ENCODE measurements around the gene SYT13. TPM values are rescaled to one million over a fixed set of nuclear protein-coding genes. Genes with fewer than 3 reads are reported as not detected.

SYT13 gene
- total RNA-seq, 1 experiment from 2014 or later = 4.3 TPM

GRCh38 chr11:45267652-45268299 lies 18.4 kb downstream of the SYT13 start:
- no peak overlapping the region for H3K4ac ChIP-seq (ENCODE audit: low read depth, low read length)
- H3K27ac Mint-ChIP-seq = no peak overlapping the region
- no peaks in the 10 kb centered on the region for H3K27me3 ChIP-seq (ENCODE audit: insufficient read depth, low read length)
- no peak overlapping the region for H3K18ac ChIP-seq (ENCODE audit: insufficient read length, low read depth, low read length)
- no peak overlapping the region for H2BK20ac ChIP-seq (ENCODE audit: low read depth, low read length, poor library complexity, severe bottlenecking)
- no peak for DNase-seq
- no peaks in the 10 kb centered on the region for H3K23me2 ChIP-seq (ENCODE audit: insufficient read length, low read depth, low read length, poor library complexity, severe bottlenecking)
- no peak overlapping the region for H2AK5ac ChIP-seq (ENCODE audit: insufficient read length, low read length)
- no peaks in the 10 kb centered on the region for H3K9me3 Mint-ChIP-seq
- H2BK15ac ChIP-seq (ENCODE audit: low read depth, low read length) = no peak overlapping the region
- no peak overlapping the region for H4K8ac ChIP-seq (replicated peaks; ENCODE audit: insufficient read length, low read depth, low read length)
- no peak overlapping the region for H3K27ac ChIP-seq (ENCODE audit: insufficient read length, low read depth, low read length)
- H2BK5ac ChIP-seq (ENCODE audit: insufficient read length, low read length) = no peak overlapping the region
- no peaks in the 10 kb centered on the region for H3K9me3 ChIP-seq (ENCODE audit: control insufficient read depth, low read depth, low read length)
- H3K4me3 Mint-ChIP-seq = no peak overlapping the region
- H3K23ac ChIP-seq (ENCODE audit: insufficient read length, low read depth, low read length) = no peak overlapping the region
- H4K5ac ChIP-seq (ENCODE audit: insufficient read length, low read depth, low read length) = no peak overlapping the region
- no peaks in the 10 kb centered on the region for H3K36me3 Mint-ChIP-seq (ENCODE audit: insufficient read depth in 1 of 3, low read depth in 3 of 3)
- no peak overlapping the region for H3K9ac ChIP-seq (ENCODE audit: extremely low read depth, insufficient read length, low read length)
- no peak overlapping the region for H2AFZ ChIP-seq (ENCODE audit: low read length)
- H2BK12ac ChIP-seq (ENCODE audit: insufficient read length, low read depth, low read length) = no peak overlapping the region
- no peaks in the 10 kb centered on the region for H4K20me1 ChIP-seq (ENCODE audit: control insufficient read depth, insufficient read depth, insufficient read length)
- no peak overlapping the region for H3K4me2 ChIP-seq (ENCODE audit: insufficient read depth, insufficient read length, low read length)
- H3T11ph ChIP-seq (ENCODE audit: low read length) = no peak overlapping the region
- WGBS (ENCODE audit: extremely low coverage, insufficient read length, low lambda C conversion rate) = no CpG with 5 or more reads among the region's 13 CpGs
- no peaks in the 10 kb centered on the region for H3K4me1 ChIP-seq (ENCODE audit: insufficient read depth, low read length)
- peaks cover 29% of the 10 kb centered on the region for H3K27me3 Mint-ChIP-seq (ENCODE audit: low read depth)
- H3K4me1 Mint-ChIP-seq = peaks cover 0 to 4% of the 10 kb centered on the region in 2 experiments; a peak in 2 of 4 replicates
- no peak for TF ChIP-seq CTCF (conservative IDR thresholded peaks at IDR 0.05)
- H2BK120ac ChIP-seq (ENCODE audit: low read depth, low read length, poor library complexity, severe bottlenecking) = no peak overlapping the region
- no peak overlapping the region for H3K14ac ChIP-seq (ENCODE audit: insufficient read depth, low read length)
- H4K91ac ChIP-seq (ENCODE audit: insufficient read length, low read depth, low read length) = no peak overlapping the region
- H3K56ac ChIP-seq (ENCODE audit: insufficient read length, low read depth, low read length) = no peak overlapping the region
- H3K79me2 ChIP-seq (ENCODE audit: insufficient read depth, low read length) = no peaks in the 10 kb centered on the region
- no peaks in the 10 kb centered on the region for H3K79me1 ChIP-seq (ENCODE audit: insufficient read depth, low read depth, low read length, poor library complexity, severe bottlenecking)
